HCT116 (cell line): Measurements from ENCODE around the gene PPP1R14B. TPM values are rescaled to one million over a fixed set of nuclear protein-coding genes. Genes with fewer than 3 reads are reported as not detected.

Experiments
- ATAC-seq: fragments of 200-7000 bp; cut with Tn5 transposase; 2 replicates; pipeline ENCODE4 v1.9.1; 2020; ENCODE audit warnings: mild to moderate bottlenecking, moderate library complexity
- BruUV-seq: library from RNA; stranded (reverse); fragments of 400-500 nt; replicated peaks from 2 replicates; lab custom pipeline; 2021; lab: Mats Ljungman, UMichigan
- CTCF ChIA-PET: fragments of 300-600 bp; sonication (Branson Sonifier 250); formaldehyde crosslinking; loops from one replicate; lab custom pipeline; 2021; ENCODE audit warnings: antibody characterized with exemption; lab: Charles Lee
- POLR2A ChIA-PET: fragments of 300-600, 350-600 bp; sonication (Branson Sonifier 250); formaldehyde crosslinking; loops from one replicate; lab custom pipeline; 2021; ENCODE audit warnings: antibody characterized with exemption; lab: Charles Lee
- RAD21 ChIA-PET, 2 experiments: fragments of 300-600 bp; sonication (Branson Sonifier 250); formaldehyde crosslinking; loops; one replicate each; lab custom pipeline; 2023; ENCODE audit warnings: low total read pairs in 2 of 2; ENCODE audit not compliant: uncharacterized antibody in 2 of 2, unreplicated experiment in 2 of 2, low non-redundant PET in 1 of 2; lab: Charles Lee
- DNase-seq: peaks from one replicate; pipeline ENCODE4 v3.0.0-alpha.2; 2010; ENCODE audit warnings: low read depth, low spot score
- H2AFZ ChIP-seq: fragments of 200-600 bp; shearing (Covaris generic), sonication (generic); 2 replicates; pipeline ENCODE4 v1.6.1; 2017; ENCODE audit warnings: low read depth, mixed run types, mixed read lengths, antibody characterized with exemption, low read length; ENCODE audit not compliant: poor library complexity, severe bottlenecking
- H3K27ac ChIP-seq: 2 replicates; pipeline ENCODE4 v1.5.1; 2012; ENCODE audit warnings: low read depth, low read length
- H3K27me3 ChIP-seq: fragments of 200-600 bp; sonication (generic); 2 replicates; pipeline ENCODE4 v1.6.1; 2016; ENCODE audit warnings: mixed run types, low read length, mixed read lengths; ENCODE audit not compliant: insufficient read depth
- H3K36me3 ChIP-seq, 2 experiments: fragments of 200-500 bp in 1 of 2; fragments of 200-600 bp in 1 of 2; sonication (Bioruptor generic) in 1 of 2; sonication (generic) in 1 of 2; 2 replicates each; pipeline versions ENCODE4 v1.5.1 to v1.6.1; 2014 to 2016; ENCODE audit warnings: low read length in 2 of 2, inconsistent platforms in 1 of 2, mixed read lengths in 1 of 2, mixed run types in 1 of 2; ENCODE audit not compliant: insufficient read depth in 2 of 2, control insufficient read depth in 1 of 2
- H3K4me1 ChIP-seq, 2 experiments: fragments of 200-600 bp in 1 of 2; sonication (generic) in 1 of 2; 2 replicates each; pipeline versions ENCODE4 v1.5.1 to v1.6.1; 2012 to 2017; ENCODE audit warnings: low read length in 2 of 2, inconsistent platforms in 1 of 2, mild to moderate bottlenecking in 1 of 2, mixed read lengths in 1 of 2, mixed run types in 1 of 2, moderate library complexity in 1 of 2; ENCODE audit not compliant: insufficient read depth in 2 of 2, control insufficient read depth in 1 of 2
- H3K4me2 ChIP-seq: fragments of 200-600 bp; sonication (generic); 2 replicates; pipeline ENCODE4 v1.6.1; 2017; ENCODE audit warnings: mixed run types, low read length, mixed read lengths
- H3K4me3 ChIP-seq, 2 experiments: fragments of 200-600 bp in 1 of 2; sonication (generic) in 1 of 2; replicated peaks in 1 of 2; 2 replicates each; pipeline ENCODE4 v1.5.1; 2011 to 2016; ENCODE audit warnings: low read length in 2 of 2, control low read depth in 1 of 2, low read depth in 1 of 2, mild to moderate bottlenecking in 1 of 2, mixed read lengths in 1 of 2, mixed run types in 1 of 2
- H3K79me2 ChIP-seq: fragments of 200-600 bp; sonication (generic); 2 replicates; pipeline ENCODE4 v1.6.1; 2017; ENCODE audit warnings: mild to moderate bottlenecking, mixed run types, low read length, moderate library complexity, mixed read lengths; ENCODE audit not compliant: insufficient read depth
- H3K9ac ChIP-seq: fragments of 200-600 bp; sonication (generic); 2 replicates; pipeline ENCODE4 v1.6.1; 2016; ENCODE audit warnings: low read length, mixed read lengths
- H3K9me2 ChIP-seq: fragments of 200-600 bp; sonication (generic), shearing (Covaris generic); 2 replicates; pipeline ENCODE4 v1.6.1; 2017; ENCODE audit warnings: mixed run types, mild to moderate bottlenecking, moderate library complexity; ENCODE audit not compliant: insufficient read depth
- H3K9me3 ChIP-seq, 2 experiments: fragments of 200-500 bp in 1 of 2; fragments of 200-600 bp in 1 of 2; sonication (Bioruptor generic) in 1 of 2; sonication (generic) in 1 of 2; 2 replicates each; pipeline ENCODE4 v1.6.1; 2014 to 2017; ENCODE audit warnings: low read length in 2 of 2, mixed read lengths in 2 of 2, inconsistent platforms in 1 of 2, low read depth in 1 of 2, mild to moderate bottlenecking in 1 of 2, mixed run types in 1 of 2, moderate library complexity in 1 of 2; ENCODE audit not compliant: control insufficient read depth in 1 of 2, insufficient read depth in 1 of 2
- H4K20me1 ChIP-seq: fragments of 200-600 bp; sonication (generic), shearing (Covaris generic); 2 replicates; pipeline ENCODE4 v1.6.1; 2017; ENCODE audit warnings: mixed run types, mild to moderate bottlenecking, moderate library complexity; ENCODE audit not compliant: insufficient read depth
- ELF1 ChIP-seq: IDR thresholded peaks from 2 replicates; pipeline ENCODE4 v1.6.1; 2012; ENCODE audit warnings: low read depth, borderline replicate concordance
- RAD21 ChIP-seq: IDR thresholded peaks from 2 replicates; pipeline ENCODE4 v1.6.1; 2012; ENCODE audit warnings: low read depth, mild to moderate bottlenecking
- SRF ChIP-seq: IDR thresholded peaks from 2 replicates; pipeline ENCODE4 v1.6.1; 2012; ENCODE audit warnings: low read depth
- TCF7L2 ChIP-seq: IDR thresholded peaks from 2 replicates; pipeline ENCODE4 v1.7.0; 2011; ENCODE audit warnings: borderline replicate concordance, inconsistent platforms; ENCODE audit not compliant: insufficient read depth, insufficient read length; ENCODE audit errors: extremely low read depth
- YY1 ChIP-seq: IDR thresholded peaks from 2 replicates; pipeline ENCODE4 v1.6.1; 2011; ENCODE audit warnings: low read length, low read depth, moderate library complexity, mild to moderate bottlenecking; ENCODE audit not compliant: insufficient replicate concordance; ENCODE audit errors: extremely low read depth
- ZFX ChIP-seq: fragments of 450-650 bp; IDR thresholded peaks from 2 replicates; pipeline ENCODE4 v1.6.1; 2017
- intact Hi-C: fragments of 100-400 bp; cut with micrococcal nuclease; formaldehyde crosslinking; loops from 2 replicates; pipeline ENCODE4 v1.10.0; 2022
- total RNA-seq: library from RNA; stranded (reverse); gene quantifications from one replicate; pipeline ENCODE4 v1.2.1, GENCODE V29; 2021; ENCODE audit not compliant: unreplicated experiment
- TF ChIP-seq, protein P1 (sequence below), 3 experiments: fragments of 200-600 bp in 1 of 3; sonication (generic) in 1 of 3; IDR thresholded peaks in 2 of 3; conservative IDR thresholded peaks in 1 of 3; 2 replicates each; pipeline ENCODE4 v1.5.1; 2012 to 2017; ENCODE audit warnings: low read depth in 2 of 3, low read length in 2 of 3, antibody characterized with exemption in 1 of 3, borderline replicate concordance in 1 of 3, control low read depth in 1 of 3, mild to moderate bottlenecking in 1 of 3, mixed read lengths in 1 of 3, mixed run types in 1 of 3, moderate library complexity in 1 of 3; ENCODE audit not compliant: insufficient read depth in 1 of 3
- TF ChIP-seq, protein P2 (sequence below): IDR thresholded peaks from 2 replicates; pipeline ENCODE4 v1.6.1; 2012; ENCODE audit warnings: low read depth

The PPP1R14B gene
- total RNA-seq, 1 experiment from 2014 or later = 332 TPM

DNA sequence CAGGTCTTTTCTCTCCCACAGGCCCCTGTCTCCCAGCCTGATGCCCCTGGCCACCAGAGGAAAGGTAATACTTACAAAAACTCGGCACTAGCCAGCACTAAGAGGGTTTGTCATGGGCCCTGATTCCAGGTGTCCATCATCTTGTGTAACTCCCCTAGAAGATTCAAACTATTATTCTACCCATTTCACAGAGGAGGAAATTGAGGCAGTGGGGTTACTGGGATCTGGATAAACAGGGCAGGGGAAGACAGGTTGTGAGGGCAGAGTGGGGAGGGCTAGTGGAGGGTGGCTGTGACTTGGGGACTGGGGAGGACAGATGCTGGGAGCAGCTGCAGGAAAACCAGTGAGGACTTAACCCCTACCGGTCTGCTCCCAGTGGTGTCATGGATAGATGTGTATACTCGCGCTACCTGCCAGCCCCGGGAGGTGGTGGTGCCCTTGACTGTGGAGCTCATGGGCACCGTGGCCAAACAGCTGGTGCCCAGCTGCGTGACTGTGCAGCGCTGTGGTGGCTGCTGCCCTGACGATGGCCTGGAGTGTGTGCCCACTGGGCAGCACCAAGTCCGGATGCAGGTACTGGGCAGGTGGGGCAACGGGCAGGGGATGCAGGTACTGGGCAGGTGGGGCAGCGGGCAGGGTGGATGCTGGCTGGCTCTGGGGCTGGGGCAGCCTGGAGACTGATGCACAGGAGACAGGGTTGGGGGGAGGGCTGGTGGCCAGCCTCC lies 11.1 kb downstream of the PPP1R14B start:
- 0 out of 4 replicates have a peak, but pooled peaks cover 0 to 8% of the 10 kb centered on the region in 2 experiments for H3K36me3 ChIP-seq
- H2AFZ ChIP-seq = no peak overlapping the region
- H3K27me3 ChIP-seq = no peaks in the 10 kb centered on the region
- H3K9me2 ChIP-seq = no peaks in the 10 kb centered on the region
- H3K9me3 ChIP-seq = no peaks in the 10 kb centered on the region
- ChIA-PET CTCF (no interaction called here), POLR2A (interaction anchor here (1.0 kb wide), 1 partner anchor 16 kb away, joined by 3 read pairs; no protein-coding TSS in a partner anchor), RAD21 (no interaction called here)
- peak overlapping the region; percentile 55 to 79 for H3K4me3 ChIP-seq
- BruUV-seq = TSS peak; percentile 39
- peak overlapping the region; percentile 75 for H3K9ac ChIP-seq
- intact Hi-C loops = no loop called here
- TF ChIP-seq TCF7L2 = no peak
- TF ChIP-seq, protein P1, sequence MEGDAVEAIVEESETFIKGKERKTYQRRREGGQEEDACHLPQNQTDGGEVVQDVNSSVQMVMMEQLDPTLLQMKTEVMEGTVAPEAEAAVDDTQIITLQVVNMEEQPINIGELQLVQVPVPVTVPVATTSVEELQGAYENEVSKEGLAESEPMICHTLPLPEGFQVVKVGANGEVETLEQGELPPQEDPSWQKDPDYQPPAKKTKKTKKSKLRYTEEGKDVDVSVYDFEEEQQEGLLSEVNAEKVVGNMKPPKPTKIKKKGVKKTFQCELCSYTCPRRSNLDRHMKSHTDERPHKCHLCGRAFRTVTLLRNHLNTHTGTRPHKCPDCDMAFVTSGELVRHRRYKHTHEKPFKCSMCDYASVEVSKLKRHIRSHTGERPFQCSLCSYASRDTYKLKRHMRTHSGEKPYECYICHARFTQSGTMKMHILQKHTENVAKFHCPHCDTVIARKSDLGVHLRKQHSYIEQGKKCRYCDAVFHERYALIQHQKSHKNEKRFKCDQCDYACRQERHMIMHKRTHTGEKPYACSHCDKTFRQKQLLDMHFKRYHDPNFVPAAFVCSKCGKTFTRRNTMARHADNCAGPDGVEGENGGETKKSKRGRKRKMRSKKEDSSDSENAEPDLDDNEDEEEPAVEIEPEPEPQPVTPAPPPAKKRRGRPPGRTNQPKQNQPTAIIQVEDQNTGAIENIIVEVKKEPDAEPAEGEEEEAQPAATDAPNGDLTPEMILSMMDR (IDR thresholded peaks at IDR 0.05 in 2 of 3, conservative IDR thresholded peaks at IDR 0.05 in 1 of 3; ENCODE audit: borderline replicate concordance in 1 of 3, insufficient read depth in 1 of 3, low read depth in 2 of 3, low read length in 2 of 3) = no peak
- no peak for TF ChIP-seq RAD21
- TF ChIP-seq YY1 = no peak
- TF ChIP-seq ZFX = no peak
- no peak for TF ChIP-seq ELF1
- TF ChIP-seq, protein P2, sequence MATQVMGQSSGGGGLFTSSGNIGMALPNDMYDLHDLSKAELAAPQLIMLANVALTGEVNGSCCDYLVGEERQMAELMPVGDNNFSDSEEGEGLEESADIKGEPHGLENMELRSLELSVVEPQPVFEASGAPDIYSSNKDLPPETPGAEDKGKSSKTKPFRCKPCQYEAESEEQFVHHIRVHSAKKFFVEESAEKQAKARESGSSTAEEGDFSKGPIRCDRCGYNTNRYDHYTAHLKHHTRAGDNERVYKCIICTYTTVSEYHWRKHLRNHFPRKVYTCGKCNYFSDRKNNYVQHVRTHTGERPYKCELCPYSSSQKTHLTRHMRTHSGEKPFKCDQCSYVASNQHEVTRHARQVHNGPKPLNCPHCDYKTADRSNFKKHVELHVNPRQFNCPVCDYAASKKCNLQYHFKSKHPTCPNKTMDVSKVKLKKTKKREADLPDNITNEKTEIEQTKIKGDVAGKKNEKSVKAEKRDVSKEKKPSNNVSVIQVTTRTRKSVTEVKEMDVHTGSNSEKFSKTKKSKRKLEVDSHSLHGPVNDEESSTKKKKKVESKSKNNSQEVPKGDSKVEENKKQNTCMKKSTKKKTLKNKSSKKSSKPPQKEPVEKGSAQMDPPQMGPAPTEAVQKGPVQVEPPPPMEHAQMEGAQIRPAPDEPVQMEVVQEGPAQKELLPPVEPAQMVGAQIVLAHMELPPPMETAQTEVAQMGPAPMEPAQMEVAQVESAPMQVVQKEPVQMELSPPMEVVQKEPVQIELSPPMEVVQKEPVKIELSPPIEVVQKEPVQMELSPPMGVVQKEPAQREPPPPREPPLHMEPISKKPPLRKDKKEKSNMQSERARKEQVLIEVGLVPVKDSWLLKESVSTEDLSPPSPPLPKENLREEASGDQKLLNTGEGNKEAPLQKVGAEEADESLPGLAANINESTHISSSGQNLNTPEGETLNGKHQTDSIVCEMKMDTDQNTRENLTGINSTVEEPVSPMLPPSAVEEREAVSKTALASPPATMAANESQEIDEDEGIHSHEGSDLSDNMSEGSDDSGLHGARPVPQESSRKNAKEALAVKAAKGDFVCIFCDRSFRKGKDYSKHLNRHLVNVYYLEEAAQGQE = no peak
- TF ChIP-seq SRF = no peak
- H3K4me1 ChIP-seq = peaks cover 27 to 70% of the 10 kb centered on the region in 2 experiments
- H4K20me1 ChIP-seq = no peaks in the 10 kb centered on the region
- ATAC-seq = no peak
- peaks cover 8% of the 10 kb centered on the region for H3K79me2 ChIP-seq
- H3K27ac ChIP-seq = peak overlapping the region; percentile 87
- no peak for DNase-seq
- peak overlapping the region; percentile 100 for H3K4me2 ChIP-seq
